Trophoblast cell (in vitro differentiated cells and primary cell): ENCODE measurements around the gene EEF2K.

ENCODE experiments used
- DNase-seq, 2 donors: peaks; one replicate each; pipeline ENCODE4 v3.0.0-alpha.2; 2016
- H2AFZ ChIP-seq: 2 replicates; pipeline ENCODE4 v1.6.1; 2013; ENCODE audit warnings: low read length, moderate library complexity, mild to moderate bottlenecking; ENCODE audit not compliant: insufficient read depth, poor library complexity
- H2AK5ac ChIP-seq: 2 replicates; pipeline ENCODE4 v1.6.1; 2013; ENCODE audit warnings: mild to moderate bottlenecking, low read length
- H2BK120ac ChIP-seq: 2 replicates; pipeline ENCODE4 v1.6.1; 2013; ENCODE audit warnings: low read length, mild to moderate bottlenecking, moderate library complexity; ENCODE audit not compliant: insufficient read depth, poor library complexity
- H2BK12ac ChIP-seq: 2 replicates; pipeline ENCODE4 v1.6.1; 2013; ENCODE audit warnings: mild to moderate bottlenecking, low read length, moderate library complexity
- H2BK5ac ChIP-seq: 2 replicates; pipeline ENCODE4 v1.6.1; 2013; ENCODE audit warnings: low read length, low read depth, moderate library complexity, mild to moderate bottlenecking; ENCODE audit not compliant: poor library complexity
- H3K14ac ChIP-seq: 2 replicates; pipeline ENCODE4 v1.6.1; 2013; ENCODE audit warnings: mild to moderate bottlenecking, low read length
- H3K18ac ChIP-seq: 2 replicates; pipeline ENCODE4 v1.6.1; 2013; ENCODE audit warnings: mild to moderate bottlenecking, low read length
- H3K23ac ChIP-seq: 2 replicates; pipeline ENCODE4 v1.6.1; 2013; ENCODE audit warnings: low read length
- H3K27ac ChIP-seq: 2 replicates; pipeline ENCODE4 v1.5.1; 2013; ENCODE audit warnings: low read depth, mild to moderate bottlenecking, inconsistent platforms, low read length, moderate library complexity
- H3K27me3 ChIP-seq: 2 replicates; pipeline ENCODE4 v1.6.1; 2013; ENCODE audit warnings: inconsistent platforms, mild to moderate bottlenecking, low read length, moderate library complexity; ENCODE audit not compliant: insufficient read depth
- H3K36me3 ChIP-seq, 2 experiments: 1 replicate in 1 of 2; 2 replicates in 1 of 2; pipeline ENCODE4 v1.6.1; 2013; ENCODE audit warnings: low read length in 2 of 2, mild to moderate bottlenecking in 2 of 2, moderate library complexity in 1 of 2; ENCODE audit not compliant: insufficient read depth in 2 of 2, control insufficient read depth in 1 of 2
- H3K4ac ChIP-seq: 2 replicates; pipeline ENCODE4 v1.6.1; 2013; ENCODE audit warnings: low read depth, mild to moderate bottlenecking, low read length, moderate library complexity
- H3K4me1 ChIP-seq, 2 experiments: 1 replicate in 1 of 2; 2 replicates in 1 of 2; pipeline ENCODE4 v1.6.1; 2013; ENCODE audit warnings: low read length in 2 of 2, mild to moderate bottlenecking in 2 of 2, moderate library complexity in 1 of 2; ENCODE audit not compliant: insufficient read depth in 2 of 2, control insufficient read depth in 1 of 2
- H3K4me2 ChIP-seq: 2 replicates; pipeline ENCODE4 v1.6.1; 2013; ENCODE audit warnings: inconsistent platforms, mild to moderate bottlenecking, low read length, moderate library complexity
- H3K4me3 ChIP-seq: 2 replicates; pipeline ENCODE4 v1.5.1; 2013; ENCODE audit warnings: mild to moderate bottlenecking, low read depth, low read length, inconsistent platforms
- H3K79me1 ChIP-seq: one replicate; pipeline ENCODE4 v1.6.1; 2013; ENCODE audit warnings: low read length
- H3K79me2 ChIP-seq: 2 replicates; pipeline ENCODE4 v1.6.1; 2013; ENCODE audit warnings: low read length, mild to moderate bottlenecking; ENCODE audit not compliant: control insufficient read depth, insufficient read depth, poor library complexity
- H3K9ac ChIP-seq: 2 replicates; pipeline ENCODE4 v1.6.1; 2013; ENCODE audit warnings: mild to moderate bottlenecking, low read length
- H3K9me3 ChIP-seq: 2 replicates; pipeline ENCODE4 v1.6.1; 2013; ENCODE audit warnings: low read depth, mild to moderate bottlenecking, control low read depth, inconsistent platforms, low read length; ENCODE audit not compliant: insufficient read depth
- H4K12ac ChIP-seq: 2 replicates; pipeline ENCODE4 v1.6.1; 2013; ENCODE audit warnings: low read depth, mild to moderate bottlenecking, low read length, moderate library complexity
- H4K8ac ChIP-seq: 2 replicates; pipeline ENCODE4 v1.6.1; 2013; ENCODE audit warnings: low read depth, mild to moderate bottlenecking, low read length, moderate library complexity
- H4K91ac ChIP-seq: one replicate; pipeline ENCODE4 v1.6.1; 2013; ENCODE audit warnings: low read depth, mild to moderate bottlenecking, low read length, moderate library complexity
- WGBS: extraction: QIAGEN DNeasy Blood & Tissue Kit; methylation state at CpG from one replicate; pipeline ENCODE4 v1.1.7; 2013; ENCODE audit warnings: missing lambda C conversion rate; ENCODE audit not compliant: insufficient read length, insufficient coverage; ENCODE audit errors: extremely low coverage; 5-methylcytosine and 5-hydroxymethylcytosine counted together

Gene EEF2K

GRCh38 chr16:22181843-22182242, 24.2 kb upstream of the EEF2K start:
- no peaks in the 10 kb centered on the region for H3K79me1 ChIP-seq
- no peak overlapping the region for H2AK5ac ChIP-seq
- no peaks in the 10 kb centered on the region for H3K27me3 ChIP-seq
- H2BK120ac ChIP-seq = no peak overlapping the region
- H3K4me1 ChIP-seq = no peaks in the 10 kb centered on the region
- H3K9me3 ChIP-seq = no peaks in the 10 kb centered on the region
- H3K27ac ChIP-seq = no peak overlapping the region
- H2BK12ac ChIP-seq = no peak overlapping the region
- no peak overlapping the region for H4K8ac ChIP-seq
- DNase-seq = no peak
- H3K4ac ChIP-seq = no peak overlapping the region
- no peak overlapping the region for H4K91ac ChIP-seq
- no CpG with 5 or more reads among the region's 7 CpGs for WGBS
- no peaks in the 10 kb centered on the region for H3K79me2 ChIP-seq
- no peak overlapping the region for H4K12ac ChIP-seq
- H3K18ac ChIP-seq = no peak overlapping the region
- H2AFZ ChIP-seq = no peak overlapping the region
- no peak overlapping the region for H3K4me3 ChIP-seq
- H3K14ac ChIP-seq = no peak overlapping the region
- H2BK5ac ChIP-seq = no peak overlapping the region
- no peak overlapping the region for H3K4me2 ChIP-seq
- no peak overlapping the region for H3K9ac ChIP-seq
- H3K36me3 ChIP-seq = no peaks in the 10 kb centered on the region
- H3K23ac ChIP-seq = no peak overlapping the region

- Histone ChIP-seq H4K12ac (no peak overlapping the region), H4K91ac (no peak overlapping the region), H3K9ac (no peak overlapping the region), H3K79me2 (no peaks in the 10 kb centered on the region), H3K23ac (no peak overlapping the region), H2BK12ac (no peak overlapping the region), H3K4me2 (no peak overlapping the region), H3K18ac (no peak overlapping the region), H3K9me3 (no peaks in the 10 kb centered on the region), H3K79me1 (no peaks in the 10 kb centered on the region), H3K36me3 (no peaks in the 10 kb centered on the region), H3K4me1 (no peaks in the 10 kb centered on the region), H2AFZ (no peak overlapping the region), H3K4me3 (no peak overlapping the region), H3K4ac (no peak overlapping the region), H2BK5ac (no peak overlapping the region), H2AK5ac (no peak overlapping the region), H3K27ac (no peak overlapping the region), H2BK120ac (no peak overlapping the region), H4K8ac (no peak overlapping the region), H3K14ac (no peak overlapping the region), H3K27me3 (no peaks in the 10 kb centered on the region)
- DNase-seq = no peak
- no CpG with 5 or more reads among the region's 5 CpGs for WGBS
Observed at GRCh38 chr16:22183335-22183734, 22.7 kb upstream of the EEF2K start.

GRCh38 chr16:22183901-22184614, 22.0 kb upstream of the EEF2K start:
- Histone ChIP-seq H2AFZ (no peak overlapping the region), H4K91ac (no peak overlapping the region), H3K4me3 (no peak overlapping the region), H3K27ac (no peak overlapping the region), H2BK5ac (no peak overlapping the region), H3K9ac (no peak overlapping the region), H3K9me3 (no peaks in the 10 kb centered on the region), H4K12ac (no peak overlapping the region), H3K14ac (no peak overlapping the region), H3K4me1 (no peaks in the 10 kb centered on the region), H3K4ac (no peak overlapping the region), H3K23ac (no peak overlapping the region), H3K18ac (no peak overlapping the region), H3K27me3 (no peaks in the 10 kb centered on the region), H3K79me2 (no peaks in the 10 kb centered on the region), H2AK5ac (no peak overlapping the region), H4K8ac (no peak overlapping the region), H3K4me2 (no peak overlapping the region), H2BK120ac (no peak overlapping the region), H3K79me1 (no peaks in the 10 kb centered on the region), H2BK12ac (no peak overlapping the region), H3K36me3 (no peaks in the 10 kb centered on the region)
- no CpG with 5 or more reads among the region's 11 CpGs for WGBS
- no peak for DNase-seq

GRCh38 chr16:22184615-22184968, 21.5 kb upstream of the EEF2K start:
- Histone ChIP-seq H3K18ac (no peak overlapping the region), H3K4me3 (no peak overlapping the region), H2BK12ac (no peak overlapping the region), H3K79me1 (no peaks in the 10 kb centered on the region), H3K27ac (no peak overlapping the region), H3K9me3 (no peaks in the 10 kb centered on the region), H4K12ac (no peak overlapping the region), H4K91ac (no peak overlapping the region), H3K9ac (no peak overlapping the region), H3K14ac (no peak overlapping the region), H3K27me3 (no peaks in the 10 kb centered on the region), H3K4me1 (no peaks in the 10 kb centered on the region), H2BK120ac (no peak overlapping the region), H4K8ac (no peak overlapping the region), H3K4ac (no peak overlapping the region), H3K79me2 (no peaks in the 10 kb centered on the region), H3K4me2 (no peak overlapping the region), H2AFZ (no peak overlapping the region), H3K23ac (no peak overlapping the region), H3K36me3 (no peaks in the 10 kb centered on the region), H2AK5ac (no peak overlapping the region), H2BK5ac (no peak overlapping the region)
- no CpG with 5 or more reads among the region's 6 CpGs for WGBS
- peak in 1 of 2 donors; percentile 8 for DNase-seq
